Memory B cell (primary cell): ENCODE measurements around the gene ALPI.
A peak's percentile ranks its signal among the peaks of the same experiment; 100 is the strongest.

Experiments
- ATAC-seq: fragments of 150-1000 bp; cut with Tn5 transposase; 2 replicates; pipeline ENCODE4 v1.10.0; 2021; ENCODE audit warnings: low read depth, mild to moderate bottlenecking, moderate library complexity
- DNase-seq, 2 donors: peaks; one replicate each; pipeline ENCODE4 v3.0.0; 2022; ENCODE audit warnings: low spot score in 2 of 2
- H3K27ac Mint-ChIP-seq: one replicate; pipeline ENCODE4 v1.8.0; 2022; ENCODE audit warnings: mild to moderate bottlenecking, moderate library complexity, mixed read lengths
- H3K27me3 Mint-ChIP-seq: one replicate; pipeline ENCODE4 v1.8.0; 2022; ENCODE audit warnings: mixed read lengths
- H3K36me3 Mint-ChIP-seq: one replicate; pipeline ENCODE4 v1.8.0; 2022; ENCODE audit warnings: mild to moderate bottlenecking, mixed read lengths
- H3K4me1 Mint-ChIP-seq: one replicate; pipeline ENCODE4 v1.8.0; 2022; ENCODE audit warnings: mixed read lengths
- H3K4me3 Mint-ChIP-seq: one replicate; pipeline ENCODE4 v1.8.0; 2022; ENCODE audit warnings: mild to moderate bottlenecking, moderate library complexity, mixed read lengths
- H3K9me3 Mint-ChIP-seq: one replicate; pipeline ENCODE4 v1.8.0; 2022; ENCODE audit warnings: mixed read lengths

Gene ALPI

DNA sequence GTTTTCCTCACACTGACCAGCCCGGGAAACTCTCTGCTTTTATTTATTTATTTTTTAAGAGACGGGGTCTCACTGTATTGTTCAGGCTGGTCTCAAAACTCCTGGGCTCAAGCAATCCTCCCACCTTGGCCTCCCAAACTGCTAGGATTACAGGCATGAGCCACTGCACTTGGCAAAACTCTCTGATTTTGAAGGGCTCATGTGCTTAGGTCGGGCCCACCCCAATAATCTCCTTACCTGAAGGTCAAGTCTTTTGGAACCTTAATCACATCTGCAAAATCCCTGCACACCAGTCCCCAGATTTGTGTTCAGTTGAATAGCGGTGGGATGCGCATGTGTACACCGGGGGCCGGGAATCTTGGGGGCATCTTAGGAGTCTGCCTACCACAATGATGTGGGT, 39.3 kb downstream of the ALPI start:
- H3K27me3 Mint-ChIP-seq = peaks cover 25% of the 10 kb centered on the region
- H3K27ac Mint-ChIP-seq = no peak overlapping the region
- H3K36me3 Mint-ChIP-seq = no peaks in the 10 kb centered on the region
- H3K4me3 Mint-ChIP-seq = no peak overlapping the region
- H3K9me3 Mint-ChIP-seq = no peaks in the 10 kb centered on the region
- DNase-seq (no peak), ATAC-seq (no peak)
- no peaks in the 10 kb centered on the region for H3K4me1 Mint-ChIP-seq

DNA sequence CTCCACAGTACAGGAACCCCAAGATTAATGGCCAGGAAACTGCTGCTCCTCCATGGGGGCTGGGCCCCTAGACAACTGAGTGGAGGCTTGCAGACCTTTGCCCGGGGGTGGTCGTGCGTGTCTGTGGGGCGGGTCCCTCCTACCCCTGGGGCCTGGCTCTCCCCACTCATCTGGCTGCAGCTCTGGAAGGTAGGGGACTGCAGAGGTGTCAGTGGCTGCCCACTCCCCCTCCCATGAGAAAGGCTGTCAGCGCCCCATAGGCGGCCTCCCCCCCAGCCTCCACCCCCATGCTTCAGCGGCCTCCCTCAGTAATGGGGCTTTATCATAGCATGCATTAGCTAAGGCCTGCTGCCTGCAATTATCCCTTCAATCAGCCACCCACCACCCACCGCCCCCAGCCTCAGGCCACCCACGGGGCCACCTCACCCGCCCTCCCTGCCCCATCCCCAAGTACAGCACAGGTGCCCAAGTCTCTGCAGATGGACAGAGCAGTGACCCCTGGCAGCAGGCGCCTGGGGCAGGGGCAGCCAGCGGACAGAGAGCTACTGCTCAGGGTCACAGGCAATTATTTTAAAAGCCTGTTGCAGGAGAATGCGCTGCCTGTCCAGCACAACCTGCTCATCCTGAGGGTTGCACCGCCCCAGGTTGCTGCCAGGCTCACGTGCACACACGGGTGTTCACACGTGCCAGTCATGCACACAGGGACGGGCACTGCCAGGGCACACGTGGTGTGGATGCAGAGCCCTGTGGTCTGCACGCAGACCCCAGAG, 40.7 kb downstream of the ALPI start:
- Mint-ChIP-seq H3K4me1 (no peaks in the 10 kb centered on the region), H3K36me3 (no peaks in the 10 kb centered on the region), H3K27ac (no peak overlapping the region), H3K9me3 (no peaks in the 10 kb centered on the region), H3K27me3 (peaks cover 21% of the 10 kb centered on the region), H3K4me3 (no peak overlapping the region)
- DNase-seq (no peak), ATAC-seq (no peak)

DNA sequence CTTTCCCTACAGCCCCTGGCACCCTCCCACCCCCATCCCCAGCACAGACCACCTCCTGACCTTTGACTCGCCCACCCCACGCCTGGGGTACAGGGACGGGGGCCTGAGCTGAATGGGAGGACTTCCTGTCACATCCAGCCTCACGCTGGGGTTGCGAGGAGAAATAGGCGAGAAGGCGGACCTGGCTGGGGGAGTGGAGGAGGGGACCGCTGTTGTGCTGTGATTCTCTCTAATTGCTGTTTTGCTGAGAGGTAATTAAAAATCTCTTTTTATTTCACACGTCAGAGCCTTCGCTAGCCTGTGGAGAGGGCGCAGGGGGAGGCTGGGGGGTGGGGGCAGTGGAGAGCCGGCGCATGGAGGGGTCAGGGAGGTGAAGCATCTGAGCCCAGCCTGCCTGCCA, 41.4 kb downstream of the ALPI start:
- no peak for ATAC-seq
- Mint-ChIP-seq H3K4me3 (no peak overlapping the region), H3K9me3 (no peaks in the 10 kb centered on the region), H3K4me1 (peaks cover 1% of the 10 kb centered on the region), H3K27me3 (peaks cover 20% of the 10 kb centered on the region), H3K27ac (no peak overlapping the region), H3K36me3 (no peaks in the 10 kb centered on the region)
- DNase-seq = no peak

DNA sequence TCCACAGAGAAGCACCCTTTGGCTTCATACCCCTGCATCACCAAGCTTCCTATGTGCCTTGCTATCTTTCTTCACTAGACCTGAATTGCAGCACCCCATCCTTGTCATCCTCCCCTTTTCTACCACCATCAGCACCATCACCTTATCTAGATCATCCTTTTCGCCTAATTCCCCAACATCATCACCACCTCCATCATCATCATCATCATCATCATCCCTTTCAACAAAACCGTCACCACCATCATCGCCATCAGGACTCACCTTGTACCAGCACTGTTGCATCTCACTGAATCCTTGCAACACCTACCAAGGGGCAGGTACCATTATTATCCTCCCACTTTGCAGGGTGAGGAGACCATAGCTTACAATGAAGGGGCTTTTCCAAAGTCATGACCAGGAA, 42.5 kb downstream of the ALPI start:
- no peaks in the 10 kb centered on the region for H3K9me3 Mint-ChIP-seq
- no peak overlapping the region for H3K27ac Mint-ChIP-seq
- DNase-seq (no peak), ATAC-seq (no peak)
- no peak overlapping the region for H3K4me3 Mint-ChIP-seq
- H3K4me1 Mint-ChIP-seq = peaks cover 5% of the 10 kb centered on the region
- peaks cover 19% of the 10 kb centered on the region for H3K27me3 Mint-ChIP-seq
- H3K36me3 Mint-ChIP-seq = no peaks in the 10 kb centered on the region

DNA sequence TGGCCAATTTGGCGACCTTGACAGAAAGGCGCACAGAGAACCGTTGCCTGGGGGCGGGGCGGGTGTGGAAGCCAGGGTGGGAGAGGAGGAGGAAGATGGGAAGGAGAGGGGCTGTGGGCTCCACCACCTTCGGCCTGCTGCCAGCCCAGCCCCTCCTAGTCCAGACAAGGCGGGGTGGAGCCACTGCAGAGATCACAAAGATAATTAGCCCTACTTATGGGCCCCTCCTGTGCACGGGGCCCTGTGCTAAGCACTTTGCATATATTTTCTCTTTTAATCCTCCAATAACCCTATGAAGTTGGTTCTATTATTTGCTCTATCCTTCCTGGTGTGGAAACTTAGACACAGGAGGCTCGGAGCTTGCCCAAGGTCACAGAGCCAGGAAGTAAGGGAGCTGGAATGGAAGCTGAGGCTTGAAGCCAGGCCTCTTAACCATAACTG, 45.4 kb downstream of the ALPI start:
- Mint-ChIP-seq H3K4me1 (peaks cover 7% of the 10 kb centered on the region), H3K27ac (no peak overlapping the region), H3K4me3 (no peak overlapping the region), H3K9me3 (no peaks in the 10 kb centered on the region), H3K27me3 (peaks cover 26% of the 10 kb centered on the region), H3K36me3 (no peaks in the 10 kb centered on the region)
- ATAC-seq (no peak), DNase-seq (no peak)

DNA sequence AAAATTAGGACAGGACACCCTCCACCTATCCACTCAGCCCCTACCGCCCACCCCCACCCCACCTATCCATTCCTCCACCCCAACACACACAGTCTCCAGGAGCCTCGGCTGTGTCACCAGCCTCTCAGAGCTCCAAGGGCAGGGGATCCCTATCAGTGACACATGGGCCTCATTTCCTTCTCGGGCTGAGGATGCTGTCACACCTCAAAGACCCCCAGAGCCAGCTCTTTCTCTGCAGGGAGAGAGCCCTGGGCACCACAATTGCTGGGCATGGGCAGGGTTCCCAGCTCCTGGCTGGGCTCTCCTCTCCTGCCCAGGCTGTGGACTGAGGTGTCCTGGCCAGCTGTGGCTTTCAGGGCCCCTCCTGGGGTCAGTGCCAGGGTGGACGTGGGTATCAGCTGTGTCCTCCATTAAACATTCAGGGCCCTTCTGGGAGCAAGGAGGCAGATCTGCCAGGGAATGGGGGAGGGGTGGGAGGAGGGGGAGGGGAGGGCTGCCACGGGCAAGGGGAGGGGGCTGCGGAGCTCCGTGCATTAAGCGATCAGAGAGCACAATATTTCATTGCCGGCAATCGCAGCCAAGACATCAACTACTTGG, 45.9 kb downstream of the ALPI start:
- Mint-ChIP-seq H3K27ac (no peak overlapping the region), H3K4me1 (peaks cover 7% of the 10 kb centered on the region), H3K27me3 (peaks cover 26% of the 10 kb centered on the region), H3K36me3 (no peaks in the 10 kb centered on the region), H3K4me3 (no peak overlapping the region), H3K9me3 (no peaks in the 10 kb centered on the region)
- ATAC-seq (no peak), DNase-seq (no peak)

DNA sequence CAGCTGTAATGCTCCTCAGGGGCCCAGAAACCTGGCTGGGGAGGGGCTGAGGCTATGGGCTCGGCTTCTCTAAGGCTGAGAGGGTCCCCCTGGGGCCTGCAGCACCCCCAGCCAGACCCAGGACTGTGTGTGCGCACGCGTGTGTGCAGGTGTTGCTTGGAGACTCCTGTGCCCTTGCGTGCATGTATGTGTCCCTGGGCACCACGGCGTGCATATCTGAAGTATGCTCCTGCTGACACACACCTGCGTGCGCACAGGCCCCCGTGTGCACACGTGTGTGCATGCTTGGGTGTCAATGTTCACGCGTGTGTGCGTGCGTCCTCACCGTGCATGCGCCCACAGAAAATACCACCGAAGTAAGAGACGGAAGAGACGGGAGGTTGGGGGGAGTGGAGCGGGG, 46.6 kb downstream of the ALPI start:
- Mint-ChIP-seq H3K36me3 (no peaks in the 10 kb centered on the region), H3K4me1 (peaks cover 7% of the 10 kb centered on the region), H3K27me3 (peaks cover 27% of the 10 kb centered on the region), H3K4me3 (peak overlapping the region; percentile 85), H3K9me3 (no peaks in the 10 kb centered on the region), H3K27ac (peak overlapping the region; percentile 61)
- peak; percentile 58 for ATAC-seq
- no peak for DNase-seq

DNA sequence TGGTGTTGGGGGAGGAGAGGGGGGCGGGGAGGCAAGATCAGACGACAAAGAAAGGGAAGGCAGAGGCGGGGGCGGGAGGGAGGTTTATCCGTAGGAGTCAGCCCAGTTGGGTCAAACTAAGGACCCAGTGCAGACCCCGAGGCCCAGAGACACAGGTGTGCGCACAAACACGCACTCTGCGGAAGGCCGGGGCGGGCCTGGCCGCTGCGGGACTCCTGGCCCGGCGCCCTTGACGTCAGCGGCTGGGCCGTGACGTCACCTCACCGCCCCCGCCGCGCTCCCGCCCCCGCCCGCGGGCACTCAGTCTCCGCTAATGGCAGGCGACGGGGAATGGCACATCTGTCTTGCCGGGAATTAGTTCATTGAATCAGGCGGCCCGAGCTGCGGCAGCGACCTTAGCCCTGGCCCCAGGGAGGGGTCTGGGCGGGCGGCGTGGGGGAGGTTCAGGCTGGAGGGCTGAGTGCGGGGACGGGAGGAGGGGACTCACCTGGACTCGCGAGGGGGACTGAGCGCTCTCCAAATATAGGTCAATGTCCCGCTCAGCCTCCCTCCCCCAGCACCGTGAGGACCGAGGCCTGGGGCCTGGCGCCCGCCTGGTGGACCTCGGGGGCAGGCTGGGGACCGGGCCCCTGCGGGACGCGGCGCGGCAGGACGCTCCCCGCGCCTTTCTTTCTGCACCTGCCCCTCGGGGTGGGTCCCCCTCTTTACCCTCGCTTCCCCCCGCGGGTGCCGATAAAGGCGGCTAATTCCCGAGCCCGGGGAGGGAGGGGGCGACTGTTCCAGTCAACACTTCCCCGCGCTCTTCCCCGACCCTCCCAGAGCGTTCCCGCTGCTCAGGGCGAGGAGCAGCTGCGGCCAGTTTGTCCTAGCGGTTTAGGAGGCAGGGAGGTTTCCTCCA, 47.2 kb downstream of the ALPI start:
- ATAC-seq = peak; percentile 79
- peak overlapping the region; percentile 61 for H3K27ac Mint-ChIP-seq
- DNase-seq = peak; percentile 37 to 44

DNA sequence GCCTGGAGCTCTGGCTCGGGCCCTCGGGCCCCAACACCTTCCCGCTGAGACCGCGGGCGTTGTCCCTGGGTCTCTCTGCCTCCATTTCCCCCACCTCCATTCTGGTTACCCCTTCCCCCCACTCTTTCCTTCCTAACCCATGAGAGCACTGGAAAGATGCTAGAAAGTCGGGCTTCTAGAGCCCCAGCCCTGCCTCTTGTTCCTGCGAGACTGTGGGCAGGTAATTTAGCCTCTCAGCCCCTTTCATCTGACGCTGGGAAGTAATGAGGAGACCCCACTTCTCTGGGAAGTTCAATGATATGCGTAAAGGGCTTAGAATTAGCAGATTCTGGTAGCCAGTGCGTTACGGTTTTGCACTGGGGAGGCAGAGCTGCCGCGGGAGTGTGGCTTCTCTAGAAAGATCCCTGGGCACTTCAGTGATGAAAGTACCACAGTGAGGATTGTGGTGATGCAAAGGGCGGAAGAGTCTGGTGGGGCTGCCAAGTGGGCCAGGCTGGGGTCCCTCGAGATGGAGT, 47.9 kb downstream of the ALPI start:
- Mint-ChIP-seq H3K4me1 (peaks cover 7% of the 10 kb centered on the region), H3K9me3 (no peaks in the 10 kb centered on the region), H3K4me3 (peak overlapping the region; percentile 50), H3K36me3 (no peaks in the 10 kb centered on the region), H3K27me3 (peaks cover 24% of the 10 kb centered on the region), H3K27ac (no peak overlapping the region)
- DNase-seq (no peak), ATAC-seq (no peak)

More for the DNA sequence above, 47.2 kb downstream of the ALPI start:
- Mint-ChIP-seq H3K9me3 (no peaks in the 10 kb centered on the region), H3K4me3 (peak overlapping the region; percentile 50), H3K4me1 (peaks cover 7% of the 10 kb centered on the region), H3K36me3 (no peaks in the 10 kb centered on the region), H3K27me3 (peaks cover 27% of the 10 kb centered on the region)

DNA sequence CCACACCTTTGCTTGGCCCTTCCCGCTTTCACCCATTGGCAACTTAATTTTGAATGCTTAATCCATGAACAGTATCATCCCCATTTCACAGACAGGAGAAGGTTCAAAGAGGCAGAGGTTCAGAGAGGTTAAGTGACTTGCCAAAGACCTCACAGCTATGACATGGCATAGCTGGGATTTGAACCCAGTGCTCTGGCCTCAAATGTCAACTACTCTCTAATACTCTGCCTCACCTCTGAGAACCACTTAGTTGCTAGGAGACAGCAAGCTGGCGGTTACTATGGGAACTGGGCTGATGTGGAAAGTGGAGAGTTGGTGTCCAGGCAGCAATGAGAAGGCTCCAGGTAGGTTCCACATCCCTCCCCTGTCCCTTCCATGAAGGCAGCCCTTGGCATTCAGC, 48.5 kb downstream of the ALPI start:
- Mint-ChIP-seq H3K27me3 (peaks cover 24% of the 10 kb centered on the region), H3K27ac (no peak overlapping the region), H3K4me1 (peaks cover 7% of the 10 kb centered on the region), H3K4me3 (no peak overlapping the region), H3K36me3 (no peaks in the 10 kb centered on the region), H3K9me3 (no peaks in the 10 kb centered on the region)
- ATAC-seq = no peak
- DNase-seq = no peak

DNA sequence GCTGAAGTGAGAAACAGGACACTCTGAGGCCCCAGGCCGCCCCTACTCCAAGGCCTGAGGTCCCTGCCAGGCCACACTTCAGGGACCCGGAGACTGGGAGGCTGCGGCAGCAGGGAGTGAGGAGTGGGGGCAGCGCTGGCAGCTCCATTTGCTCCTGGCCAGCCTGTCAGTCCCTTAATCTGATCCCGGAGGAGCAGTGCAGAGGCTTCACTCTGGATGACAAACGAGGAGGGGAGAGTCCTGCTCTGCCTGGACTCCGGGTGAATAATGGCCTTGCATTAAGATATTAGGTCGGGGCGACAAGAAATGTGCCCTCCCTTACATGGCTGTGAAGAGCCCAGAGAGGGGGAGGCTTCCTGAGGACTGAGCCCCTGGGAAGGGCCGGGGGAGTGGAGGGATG, 49.9 kb downstream of the ALPI start:
- no peak for ATAC-seq
- H3K4me1 Mint-ChIP-seq = peaks cover 7% of the 10 kb centered on the region

DNA sequence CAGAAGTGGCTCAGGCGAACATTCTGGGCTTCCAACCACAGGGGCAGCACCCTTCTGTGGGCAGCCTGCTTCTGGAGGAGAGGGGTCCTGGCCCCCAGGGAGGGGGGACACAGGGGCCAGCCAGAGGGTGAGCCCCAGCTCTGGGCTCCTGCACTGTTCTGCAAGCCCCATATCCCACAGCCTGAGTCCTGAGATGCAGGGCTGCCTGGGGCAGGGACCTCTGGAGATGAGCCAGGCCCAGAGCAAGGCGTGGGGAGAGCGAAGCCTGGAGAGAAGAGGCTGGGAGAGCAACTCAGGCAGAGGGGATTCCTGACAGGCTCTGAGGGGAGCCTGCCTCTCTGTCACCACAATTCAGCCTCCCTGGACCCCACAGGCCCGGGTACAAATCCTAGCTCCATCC, 50.8 kb downstream of the ALPI start:
- Mint-ChIP-seq H3K36me3 (no peaks in the 10 kb centered on the region), H3K9me3 (no peaks in the 10 kb centered on the region), H3K4me3 (no peak overlapping the region), H3K27me3 (peaks cover 16% of the 10 kb centered on the region), H3K27ac (no peak overlapping the region), H3K4me1 (peaks cover 7% of the 10 kb centered on the region)
- ATAC-seq (no peak), DNase-seq (no peak)

More for the DNA sequence above, 49.9 kb downstream of the ALPI start:
- peaks cover 16% of the 10 kb centered on the region for H3K27me3 Mint-ChIP-seq
- no peak overlapping the region for H3K27ac Mint-ChIP-seq
- H3K9me3 Mint-ChIP-seq = no peaks in the 10 kb centered on the region
- H3K36me3 Mint-ChIP-seq = no peaks in the 10 kb centered on the region
- no peak for DNase-seq
- no peak overlapping the region for H3K4me3 Mint-ChIP-seq

DNA sequence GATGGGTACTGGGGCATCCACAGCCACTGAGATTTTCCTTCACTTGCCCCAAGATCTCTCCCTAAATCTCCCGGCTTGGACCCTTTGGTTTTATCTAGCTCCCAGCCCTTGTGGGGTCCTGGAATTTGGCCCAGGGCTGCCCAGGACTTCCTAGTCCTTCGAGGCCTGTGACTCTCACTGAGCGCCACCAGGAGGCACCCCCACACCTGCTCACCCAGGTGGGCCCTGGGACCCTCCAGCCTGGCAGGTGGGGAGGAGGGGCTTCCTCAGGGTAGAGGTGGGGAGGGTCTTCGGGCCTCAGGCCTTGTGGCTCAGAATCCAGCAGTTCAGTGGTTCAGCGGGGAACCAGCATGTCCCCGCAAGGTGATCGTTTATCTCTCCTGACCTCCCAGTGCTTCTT, 52.3 kb downstream of the ALPI start:
- no peak overlapping the region for H3K4me3 Mint-ChIP-seq
- H3K4me1 Mint-ChIP-seq = peaks cover 3% of the 10 kb centered on the region
- H3K27me3 Mint-ChIP-seq = peaks cover 13% of the 10 kb centered on the region
- no peak for ATAC-seq
- DNase-seq = no peak
- H3K9me3 Mint-ChIP-seq = no peaks in the 10 kb centered on the region
- no peaks in the 10 kb centered on the region for H3K36me3 Mint-ChIP-seq
- no peak overlapping the region for H3K27ac Mint-ChIP-seq
